HG03064 (cell line): ENCODE results near the gene IL18R1.
A peak's percentile ranks its signal among the peaks of the same experiment; 100 is the strongest.
"Not testable (repeated sequence)": the region's sequence is repeated elsewhere in the genome, so short reads cannot be mapped to it uniquely, and the experiment has no call there.

Experiments
- ATAC-seq: cut with Tn5 transposase; IDR thresholded peaks from one replicate; pipeline ENCODE4 v1.9.1; 2021; ENCODE audit warnings: low read depth; ENCODE audit not compliant: unreplicated experiment

The IL18R1 gene

GRCh38 chr2:102355526-102356380, at the start of gene IL18R1:
TSS of gene IL18R1 (plus strand) at chr2:102355796. CDS start at chr2:102362661, 6,865 bp downstream.
- ATAC-seq: peak; percentile 91

DNA sequence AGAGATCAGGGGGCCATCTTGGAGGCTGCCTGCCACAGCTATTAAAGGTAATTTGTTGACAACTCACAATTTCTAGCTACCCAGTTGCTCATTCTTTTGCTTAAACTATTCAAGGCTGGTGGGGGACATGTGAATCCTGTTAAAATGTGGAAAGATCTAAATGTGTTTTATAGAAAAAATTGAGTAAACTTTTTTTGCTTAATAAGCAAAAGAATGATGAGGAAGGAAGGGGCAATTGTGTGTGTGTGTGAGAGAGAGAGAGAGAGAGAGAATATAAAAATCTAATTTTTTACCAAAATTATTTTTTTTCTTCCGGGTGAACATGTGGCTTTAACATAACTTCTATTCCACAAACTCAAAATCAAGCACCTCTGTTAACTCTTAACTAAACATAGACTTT, 49.5 kb upstream of the IL18R1 start:
- ATAC-seq: no peak

- ATAC-seq: no peak
Measured at GRCh38 chr2:102310964-102311640, 44.5 kb upstream of the IL18R1 start, which contains the start of gene IL1RL1. TSS of gene IL1RL1 (plus strand) at chr2:102311563. CDS start at chr2:102338265, 26,702 bp downstream.

DNA sequence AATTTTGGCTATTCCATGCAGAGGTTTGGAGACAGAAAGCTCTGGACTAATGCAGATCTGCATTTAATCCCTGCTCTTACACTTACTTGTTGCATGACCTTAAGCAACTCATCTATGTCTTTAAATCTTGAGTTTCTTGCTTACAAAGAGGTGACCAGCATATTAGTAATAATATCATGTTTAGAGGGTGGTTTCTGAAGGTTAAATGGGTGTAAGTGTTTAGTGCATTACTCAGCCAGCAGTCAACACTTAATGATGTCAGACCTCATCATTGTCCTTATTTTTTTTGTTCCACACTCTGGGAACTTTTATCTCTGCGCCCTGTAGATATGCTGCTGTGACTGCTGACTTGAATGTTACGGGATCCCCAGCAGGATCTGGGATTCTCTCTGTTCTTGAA, 42.6 kb upstream of the IL18R1 start:
- no peak for ATAC-seq

DNA sequence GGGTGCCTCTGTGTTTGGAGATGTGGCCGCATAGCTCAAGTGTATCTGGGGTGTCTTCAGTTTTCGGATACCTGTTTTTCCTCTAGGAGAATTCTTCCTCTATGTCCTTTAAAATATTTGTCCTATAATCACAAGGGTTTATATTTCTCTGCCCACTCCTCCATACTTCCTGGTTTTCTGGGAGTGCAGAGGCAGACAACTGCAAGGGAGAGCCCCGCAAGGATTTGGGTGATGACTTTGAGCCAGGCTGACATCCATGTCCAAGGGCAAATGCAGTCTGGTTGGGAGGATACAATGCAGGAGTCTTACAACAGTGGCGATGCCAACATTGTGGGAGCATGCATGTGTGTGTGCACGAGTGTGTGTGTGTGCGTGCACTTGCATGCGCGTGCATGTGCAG, 42.1 kb upstream of the IL18R1 start:
- ATAC-seq: no peak

- no peak for ATAC-seq
Measured at GRCh38 chr2:102313950-102314349, 41.6 kb upstream of the IL18R1 start.

- no peak for ATAC-seq
Measured at GRCh38 chr2:102315921-102316320, 39.7 kb upstream of the IL18R1 start.

- ATAC-seq: no peak
Measured at GRCh38 chr2:102317715-102318114, 37.9 kb upstream of the IL18R1 start.

DNA sequence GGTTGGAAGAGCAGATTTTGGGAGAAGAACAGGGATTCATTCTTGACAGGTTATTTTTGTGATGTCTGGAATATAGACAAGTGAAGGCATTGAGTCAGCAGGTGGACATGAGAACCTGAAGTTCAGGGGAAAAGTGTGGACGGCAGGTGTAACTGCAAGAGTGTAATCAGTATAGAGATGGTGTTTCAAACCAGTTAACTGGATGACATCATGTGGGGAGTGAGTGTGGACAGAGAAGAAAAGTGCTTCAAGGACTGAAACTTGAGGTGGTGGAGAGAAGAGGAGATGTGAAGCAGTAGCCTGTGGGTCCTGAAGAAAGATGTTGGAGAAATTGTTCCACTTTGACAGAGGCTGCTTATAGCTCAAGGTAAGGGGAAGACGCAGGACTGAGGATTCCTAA, 37.2 kb upstream of the IL18R1 start:
- no peak for ATAC-seq

DNA sequence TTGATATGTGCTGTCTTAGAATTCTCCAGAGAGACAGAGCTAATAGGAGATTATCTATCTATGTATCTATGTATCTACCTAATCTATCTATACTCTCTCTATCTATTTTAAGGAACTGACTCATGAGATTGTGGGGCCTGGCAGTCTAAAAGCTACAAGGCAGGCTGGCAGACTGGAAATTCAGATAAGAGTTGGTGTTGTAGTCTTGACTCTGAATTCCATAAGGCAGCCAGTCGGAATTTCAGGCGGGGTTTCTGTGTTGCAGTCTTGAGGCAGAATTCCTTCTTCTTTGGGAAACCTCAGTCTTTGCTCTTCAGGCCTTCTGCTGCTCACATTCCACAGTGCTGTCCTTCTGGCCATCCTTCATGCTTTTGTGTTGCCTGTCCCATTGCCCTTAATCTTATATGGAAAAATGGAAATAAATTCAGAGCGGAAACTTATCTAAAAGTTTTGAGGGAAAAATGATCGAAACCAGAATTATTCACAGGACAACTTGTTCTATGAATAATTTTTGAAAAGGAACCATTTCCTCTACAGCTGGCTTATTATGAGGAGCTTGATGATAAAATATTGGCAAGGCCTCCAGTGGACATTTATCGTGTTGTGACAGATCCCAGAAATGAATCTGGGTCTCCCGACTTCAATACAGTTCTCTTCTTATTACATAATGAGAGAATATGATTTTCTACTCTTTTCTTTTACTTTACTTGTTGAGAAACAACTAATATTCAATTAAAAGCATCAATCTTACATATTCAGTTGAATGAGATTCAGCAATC, 33.5 kb upstream of the IL18R1 start:
- no peak for ATAC-seq

DNA sequence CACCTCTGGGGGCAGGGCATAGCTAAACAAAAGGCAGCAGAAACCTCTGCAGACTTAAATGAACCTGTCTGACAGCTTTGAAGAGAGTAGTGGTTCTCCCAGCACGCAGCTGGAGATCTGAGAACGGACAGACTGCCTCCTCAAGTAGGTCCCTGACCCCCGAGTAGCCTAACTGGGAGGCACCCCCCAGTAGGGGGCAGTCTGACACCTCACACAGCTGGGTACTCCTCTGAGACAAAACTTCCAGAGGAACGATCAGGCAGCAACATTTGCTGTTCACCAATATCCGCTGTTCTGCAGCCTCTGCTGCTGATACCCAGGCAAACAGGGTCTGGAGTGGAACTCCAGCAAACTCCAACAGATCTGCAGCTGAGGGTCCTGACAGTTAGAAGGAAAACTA, 30.7 kb upstream of the IL18R1 start:
- ATAC-seq: not testable (repeated sequence)

GRCh38 chr2:102331311-102331980, 24.1 kb upstream of the IL18R1 start:
- ATAC-seq: no peak

DNA sequence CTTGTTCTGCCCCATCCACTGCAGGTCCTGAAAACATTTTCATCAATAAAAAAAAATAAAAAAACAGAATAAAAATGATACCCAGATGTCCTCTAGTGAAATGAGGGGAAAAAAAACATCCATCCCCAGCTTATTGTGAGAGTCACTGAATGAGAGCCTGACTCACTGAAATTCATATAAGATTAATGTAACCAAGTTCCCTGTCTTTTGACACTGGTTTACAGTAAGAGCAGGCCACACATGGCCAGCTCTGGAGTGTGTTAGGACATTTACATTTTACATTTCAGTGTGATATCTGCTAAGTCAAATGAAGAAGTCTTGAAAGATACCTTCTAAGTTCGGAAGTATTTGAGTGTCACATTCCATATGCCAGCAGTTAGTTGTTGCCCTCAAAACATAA, 21.1 kb upstream of the IL18R1 start:
- ATAC-seq: no peak

- no peak for ATAC-seq
Measured at GRCh38 chr2:102335871-102336366, 19.7 kb upstream of the IL18R1 start.

DNA sequence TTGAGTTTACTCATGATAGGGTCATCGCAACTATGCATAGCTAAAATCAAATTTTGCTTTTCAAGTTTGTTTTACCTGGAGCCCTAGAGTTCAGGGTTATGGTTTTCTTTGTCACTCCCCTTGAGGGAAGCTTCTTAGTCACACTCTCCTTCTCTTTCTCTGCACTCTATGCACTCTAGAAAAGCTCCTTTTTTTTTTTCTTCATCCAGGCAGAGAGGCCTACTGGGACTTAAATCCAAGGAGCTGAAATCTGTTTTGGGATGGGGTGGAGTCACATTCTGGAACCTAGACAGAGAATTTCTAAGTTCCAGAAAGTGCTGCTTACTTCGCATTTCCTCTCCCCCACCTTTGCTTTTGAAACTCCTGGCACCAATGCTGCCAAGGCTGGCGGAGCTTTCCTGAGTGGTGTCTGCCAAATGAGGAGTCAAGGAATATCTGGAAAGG, 19.1 kb upstream of the IL18R1 start:
- no peak for ATAC-seq

DNA sequence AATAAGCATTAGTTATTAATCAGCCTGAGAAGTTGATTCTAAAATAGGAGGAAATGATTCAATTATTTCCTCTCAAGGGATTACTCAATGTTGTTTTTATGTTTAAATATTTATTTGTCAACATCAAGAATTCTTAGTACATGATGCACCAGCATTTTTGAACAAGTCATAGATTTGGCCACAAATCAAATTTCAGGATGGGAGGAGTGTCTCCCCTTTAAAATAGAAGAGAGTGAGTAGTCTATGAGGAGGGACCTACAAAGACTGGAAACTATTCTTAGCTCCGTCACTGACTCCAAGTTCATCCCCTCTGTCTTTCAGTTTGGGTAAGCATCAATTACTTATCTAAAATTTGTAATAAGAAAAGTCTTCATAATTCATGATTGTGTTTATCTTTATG, 18.6 kb upstream of the IL18R1 start:
- ATAC-seq: no peak

- no peak for ATAC-seq
Measured at GRCh38 chr2:102337481-102338386, 17.9 kb upstream of the IL18R1 start.

- ATAC-seq: no peak
Measured at GRCh38 chr2:102340778-102341177, 14.8 kb upstream of the IL18R1 start.

GRCh38 chr2:102342888-102343287, 12.7 kb upstream of the IL18R1 start:
- no peak for ATAC-seq
